ENCODE results near the gene RASGRF1. TPM values are rescaled to one million over a fixed set of nuclear protein-coding genes. Genes with fewer than 3 reads are reported as not detected.
A peak's percentile ranks its signal among the peaks of the same experiment; 100 is the strongest.

Gene RASGRF1
- total and polyA plus RNA-seq, 8 donors = 0.10 to 3.8 (median 1.2) TPM; not detected in 4

DNA sequence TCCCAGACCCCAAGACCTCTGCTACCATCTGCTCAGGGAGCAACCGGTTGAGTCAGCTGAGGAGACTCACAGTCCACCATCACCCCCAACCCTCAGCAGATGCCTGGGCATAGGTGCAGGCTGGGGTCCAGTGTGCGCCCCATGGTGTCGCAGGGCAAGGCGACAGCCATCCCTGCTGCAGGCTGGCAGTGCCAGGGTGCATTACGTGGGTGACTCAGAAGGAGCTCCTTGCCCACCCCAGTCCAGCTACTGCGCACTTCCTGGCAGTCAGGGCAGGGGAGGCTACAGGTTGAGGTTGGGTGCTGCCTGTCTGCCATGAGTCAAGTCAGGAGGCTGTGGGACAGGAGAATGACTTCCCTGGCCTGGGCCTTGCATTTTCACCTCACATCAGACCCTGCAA lies 33.5 kb downstream of the RASGRF1 start:
- intact Hi-C loops (cut with DNase I; ENCODE audit: low total_unique reads) = no loop called here
- Histone ChIP-seq H3K36me3 (no peaks in the 10 kb centered on the region), H3K27me3 (peaks cover 0 to 44% (median 0%) of the 10 kb centered on the region in 3 donors), H3K9me3 (no peaks in the 10 kb centered on the region), H3K4me3 (no peak overlapping the region), H3K4me1 (no peaks in the 10 kb centered on the region), H3K27ac (no peak overlapping the region)
- no peak for TF ChIP-seq POLR2A (IDR thresholded peaks at IDR 0.05)
- TF ChIP-seq EP300 (IDR thresholded peaks at IDR 0.05) = no peak
- TF ChIP-seq, protein P1, sequence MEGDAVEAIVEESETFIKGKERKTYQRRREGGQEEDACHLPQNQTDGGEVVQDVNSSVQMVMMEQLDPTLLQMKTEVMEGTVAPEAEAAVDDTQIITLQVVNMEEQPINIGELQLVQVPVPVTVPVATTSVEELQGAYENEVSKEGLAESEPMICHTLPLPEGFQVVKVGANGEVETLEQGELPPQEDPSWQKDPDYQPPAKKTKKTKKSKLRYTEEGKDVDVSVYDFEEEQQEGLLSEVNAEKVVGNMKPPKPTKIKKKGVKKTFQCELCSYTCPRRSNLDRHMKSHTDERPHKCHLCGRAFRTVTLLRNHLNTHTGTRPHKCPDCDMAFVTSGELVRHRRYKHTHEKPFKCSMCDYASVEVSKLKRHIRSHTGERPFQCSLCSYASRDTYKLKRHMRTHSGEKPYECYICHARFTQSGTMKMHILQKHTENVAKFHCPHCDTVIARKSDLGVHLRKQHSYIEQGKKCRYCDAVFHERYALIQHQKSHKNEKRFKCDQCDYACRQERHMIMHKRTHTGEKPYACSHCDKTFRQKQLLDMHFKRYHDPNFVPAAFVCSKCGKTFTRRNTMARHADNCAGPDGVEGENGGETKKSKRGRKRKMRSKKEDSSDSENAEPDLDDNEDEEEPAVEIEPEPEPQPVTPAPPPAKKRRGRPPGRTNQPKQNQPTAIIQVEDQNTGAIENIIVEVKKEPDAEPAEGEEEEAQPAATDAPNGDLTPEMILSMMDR (IDR thresholded peaks at IDR 0.05) = no peak
- TF ChIP-seq POLR2AphosphoS5 (IDR thresholded peaks at IDR 0.05) = no peak
- DNase-seq = no peak
- WGBS, 5 donors = 84 to 94% (median 92%) methylated on average over 5 to 6 of the region's 6 CpGs

GRCh38 chr15:79054350-79054749 lies 36.2 kb downstream of the RASGRF1 start:
- H3K27ac ChIP-seq = no peak overlapping the region
- H3K36me3 ChIP-seq = no peaks in the 10 kb centered on the region
- WGBS, 5 donors = 66 to 75% (median 69%) methylated on average over 3 of the region's 3 CpGs
- peaks cover 0 to 30% (median 0%) of the 10 kb centered on the region in 3 donors for H3K27me3 ChIP-seq
- no peaks in the 10 kb centered on the region for H3K4me1 ChIP-seq
- TF ChIP-seq EP300 (IDR thresholded peaks at IDR 0.05) = no peak
- no peak for TF ChIP-seq POLR2A (IDR thresholded peaks at IDR 0.05)
- TF ChIP-seq POLR2AphosphoS5 (IDR thresholded peaks at IDR 0.05) = no peak
- TF ChIP-seq, protein P1 (IDR thresholded peaks at IDR 0.05) = no peak
- no peak overlapping the region for H3K4me3 ChIP-seq
- no peak for DNase-seq
- H3K9me3 ChIP-seq = no peaks in the 10 kb centered on the region
- intact Hi-C loops (cut with DNase I; ENCODE audit: low total_unique reads) = no loop called here

DNA sequence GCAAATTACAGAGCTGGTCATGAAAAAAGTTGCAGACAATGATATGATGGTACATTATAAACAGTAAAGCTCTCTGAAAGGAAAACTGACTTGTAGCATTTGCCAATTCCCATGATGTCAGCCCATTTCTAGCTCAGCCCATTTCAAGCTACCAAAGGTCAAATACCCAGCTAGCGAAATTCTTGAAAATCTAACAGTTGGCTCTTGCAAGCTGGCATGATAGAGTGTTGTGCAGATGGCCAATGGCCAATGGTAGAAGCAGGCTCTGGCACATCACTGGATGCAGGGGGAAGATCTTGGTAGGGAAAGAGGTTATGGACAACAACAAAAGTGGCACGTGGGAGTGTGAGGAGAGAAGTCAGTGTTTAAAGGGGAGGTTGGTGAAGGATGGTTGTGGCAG lies 36.7 kb downstream of the RASGRF1 start:
- peak in 1 of 2 donors; percentile 12 for DNase-seq
- 83 to 90% (median 84%) methylated on average over 2 of the region's 2 CpGs for WGBS, 5 donors
- no peaks in the 10 kb centered on the region for H3K36me3 ChIP-seq
- H3K4me1 ChIP-seq = no peaks in the 10 kb centered on the region
- H3K9me3 ChIP-seq = no peaks in the 10 kb centered on the region
- intact Hi-C loops (cut with DNase I; ENCODE audit: low total_unique reads) = no loop called here
- TF ChIP-seq, protein P1 (IDR thresholded peaks at IDR 0.05) = no peak
- TF ChIP-seq POLR2A (IDR thresholded peaks at IDR 0.05) (no peak), EP300 (IDR thresholded peaks at IDR 0.05) (no peak), POLR2AphosphoS5 (IDR thresholded peaks at IDR 0.05) (no peak)
- H3K27me3 ChIP-seq = peaks cover 0 to 27% (median 0%) of the 10 kb centered on the region in 3 donors
- no peak overlapping the region for H3K4me3 ChIP-seq
- no peak overlapping the region for H3K27ac ChIP-seq

DNA sequence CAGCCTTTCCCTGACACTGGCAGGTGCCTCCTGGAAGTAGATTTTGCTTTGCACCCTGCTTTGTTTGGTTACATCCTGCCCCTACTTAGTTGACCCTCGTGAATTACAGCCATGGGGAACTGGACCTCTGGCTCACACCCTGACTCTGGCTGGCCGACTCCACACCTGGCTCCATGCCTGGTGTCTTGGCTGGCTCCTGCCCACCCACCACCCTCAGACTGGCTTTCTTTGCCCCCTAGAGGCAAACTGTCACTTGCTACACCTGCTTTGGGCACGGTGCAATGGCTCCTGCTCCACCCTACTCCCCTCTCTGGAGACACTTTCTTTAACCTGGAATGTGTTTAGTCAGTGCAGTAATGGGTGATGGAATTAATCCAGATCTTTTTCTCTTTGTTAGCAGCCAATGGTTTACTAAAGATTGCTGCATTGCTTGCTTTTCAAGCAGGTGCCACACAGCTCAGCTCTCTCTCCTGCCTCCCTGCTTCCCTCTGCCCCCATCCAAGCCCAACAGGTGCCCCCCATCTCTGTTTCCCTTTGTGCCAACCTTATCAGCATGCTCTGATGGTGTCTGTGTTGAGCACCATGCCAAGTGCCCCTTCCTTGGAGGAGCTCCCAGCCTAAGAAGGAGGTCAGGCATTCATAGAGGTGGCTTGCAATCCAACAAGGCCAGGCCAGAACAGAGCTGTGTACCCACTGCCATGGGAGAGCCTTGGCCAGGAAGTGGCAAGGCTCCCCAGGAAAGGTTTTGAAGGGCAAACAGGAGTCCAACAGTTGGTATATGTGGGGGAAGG lies 38.4 kb downstream of the RASGRF1 start:
- H3K27ac ChIP-seq = no peak overlapping the region
- TF ChIP-seq EP300 (IDR thresholded peaks at IDR 0.05) = no peak
- no peak for TF ChIP-seq POLR2A (IDR thresholded peaks at IDR 0.05)
- TF ChIP-seq POLR2AphosphoS5 (IDR thresholded peaks at IDR 0.05) = no peak
- TF ChIP-seq, protein P1 (IDR thresholded peaks at IDR 0.05) = no peak
- intact Hi-C loops (cut with DNase I; ENCODE audit: low total_unique reads) = no loop called here
- no peaks in the 10 kb centered on the region for H3K9me3 ChIP-seq
- no peak overlapping the region for H3K4me3 ChIP-seq
- no peaks in the 10 kb centered on the region for H3K4me1 ChIP-seq
- no peaks in the 10 kb centered on the region for H3K36me3 ChIP-seq
- 22 to 46% (median 36%) methylated on average over 3 of the region's 3 CpGs for WGBS, 5 donors
- H3K27me3 ChIP-seq = peaks cover 0 to 14% (median 0%) of the 10 kb centered on the region in 3 donors
- no peak for DNase-seq
